Liver (tissue), 9 donors: ENCODE data around the gene DOCK9. TPM values are rescaled to one million over a fixed set of nuclear protein-coding genes. Genes with fewer than 3 reads are reported as not detected.

Source experiments
- DNase-seq: peaks from one replicate; pipeline ENCODE4 v3.0.0-alpha.2; 2017; ENCODE audit warnings: low spot score
- H3K27ac ChIP-seq, 2 donors: one replicate each; pipeline ENCODE4 v1.7.0; 2013; ENCODE audit warnings: inconsistent platforms in 2 of 2, low read length in 2 of 2, control low read depth in 1 of 2, low read depth in 1 of 2, mild to moderate bottlenecking in 1 of 2
- H3K27me3 ChIP-seq, 4 donors: one replicate each; pipeline versions ENCODE4 v1.6.1 to v1.7.0; 2013; ENCODE audit warnings: low read length in 3 of 4, inconsistent platforms in 1 of 4, mild to moderate bottlenecking in 1 of 4, moderate library complexity in 1 of 4; ENCODE audit not compliant: control insufficient read depth in 4 of 4, insufficient read depth in 4 of 4
- H3K36me3 ChIP-seq, 4 donors: one replicate each; pipeline versions ENCODE4 v1.6.1 to v1.7.0; 2013; ENCODE audit warnings: low read length in 3 of 4, mild to moderate bottlenecking in 3 of 4, low read depth in 1 of 4, moderate library complexity in 1 of 4; ENCODE audit not compliant: control insufficient read depth in 4 of 4, insufficient read depth in 3 of 4
- H3K4me1 ChIP-seq, 4 donors: one replicate each; pipeline versions ENCODE4 v1.6.1 to v1.7.0; 2013; ENCODE audit warnings: low read length in 3 of 4, mild to moderate bottlenecking in 3 of 4, moderate library complexity in 1 of 4; ENCODE audit not compliant: control insufficient read depth in 4 of 4, insufficient read depth in 4 of 4
- H3K4me3 ChIP-seq, 3 donors: one replicate each; pipeline versions ENCODE4 v1.6.1 to v1.7.0; 2013; ENCODE audit warnings: low read length in 3 of 3, control low read depth in 1 of 3, low read depth in 1 of 3, mild to moderate bottlenecking in 1 of 3
- H3K9ac ChIP-seq, 2 donors: one replicate each; pipeline ENCODE4 v1.7.0; 2013; ENCODE audit warnings: low read length in 2 of 2, mild to moderate bottlenecking in 2 of 2, moderate library complexity in 2 of 2, control low read depth in 1 of 2, low read depth in 1 of 2
- H3K9me3 ChIP-seq, 4 donors: one replicate each; pipeline versions ENCODE4 v1.6.1 to v1.7.0; 2013; ENCODE audit warnings: low read length in 3 of 4; ENCODE audit not compliant: control insufficient read depth in 4 of 4
- CTCF ChIP-seq: fragments of 150-350 bp; IDR thresholded peaks from 2 replicates; pipeline ENCODE4 v1.5.1; 2017; ENCODE audit warnings: improper control_type of control experiment, low read depth, low read length; ENCODE audit not compliant: missing input control
- FOXA1 ChIP-seq: IDR thresholded peaks from 2 replicates; pipeline ENCODE4 v1.6.1; 2016; ENCODE audit warnings: antibody characterized with exemption
- FOXA2 ChIP-seq: IDR thresholded peaks from 2 replicates; pipeline ENCODE4 v1.6.1; 2016; ENCODE audit warnings: antibody characterized with exemption
- GABPA ChIP-seq, 2 donors: IDR thresholded peaks in 1 of 2; conservative IDR thresholded peaks in 1 of 2; 2 replicates each; pipeline ENCODE4 v1.6.1; 2016; ENCODE audit warnings: antibody characterized with exemption in 2 of 2, mild to moderate bottlenecking in 1 of 2, moderate library complexity in 1 of 2
- HNF4A ChIP-seq, 2 donors: conservative IDR thresholded peaks; 2 replicates each; pipeline ENCODE4 v1.6.1; 2016; ENCODE audit warnings: antibody characterized with exemption in 2 of 2, mild to moderate bottlenecking in 2 of 2
- HNF4G ChIP-seq: IDR thresholded peaks from 2 replicates; pipeline ENCODE4 v1.6.1; 2016; ENCODE audit warnings: antibody characterized with exemption
- JUND ChIP-seq, 2 donors: IDR thresholded peaks; 2 replicates each; pipeline ENCODE4 v1.6.1; 2016; ENCODE audit warnings: antibody characterized with exemption in 2 of 2
- NR2F2 ChIP-seq: IDR thresholded peaks from 2 replicates; pipeline ENCODE4 v1.6.1; 2016; ENCODE audit warnings: antibody characterized with exemption
- RAD21 ChIP-seq, 2 donors: IDR thresholded peaks; 2 replicates each; pipeline ENCODE4 v1.6.1; 2016; ENCODE audit warnings: antibody characterized with exemption in 2 of 2, mild to moderate bottlenecking in 2 of 2
- SP1 ChIP-seq: IDR thresholded peaks from 2 replicates; pipeline ENCODE4 v1.6.1; 2018; ENCODE audit warnings: antibody characterized with exemption, mild to moderate bottlenecking
- TAF1 ChIP-seq: conservative IDR thresholded peaks from 2 replicates; pipeline ENCODE4 v1.6.1; 2016; ENCODE audit warnings: antibody characterized with exemption, mild to moderate bottlenecking
- YY1 ChIP-seq: IDR thresholded peaks from 2 replicates; pipeline ENCODE4 v1.6.1; 2016; ENCODE audit warnings: antibody characterized with exemption, mild to moderate bottlenecking
- WGBS: extraction: QIAGEN DNeasy Blood & Tissue Kit; methylation state at CpG from one replicate; pipeline ENCODE4 v1.1.7; 2013; 5-methylcytosine and 5-hydroxymethylcytosine counted together
- polyA plus RNA-seq, 2 donors: library from polyadenylated mRNA; stranded (reverse) in 1 of 2; unstranded in 1 of 2; fragments of 200-250 nt in 1 of 2; fragments of >200 nt in 1 of 2; fragmentation: Nextera tagmentation in 1 of 2; extraction: Ambion mirVana in 1 of 2; gene quantifications; one replicate each; pipeline versions ENCODE4 v1.2.1 to v1.2.3, GENCODE V29; 2013 to 2015
- total RNA-seq, 2 donors: library from RNA; depleted of rRNA; stranded (reverse); fragments of >200 nt; gene quantifications; one replicate each; pipeline ENCODE4 v1.2.3, GENCODE V29; 2014
- TF ChIP-seq, protein P1 (sequence below): IDR thresholded peaks from 2 replicates; pipeline ENCODE4 v1.6.1; 2016; ENCODE audit warnings: antibody characterized with exemption
- donor health status: healthy.
- donor health status: healthy.
- donor health status: healthy.
- donor health status: healthy.
- donor health status: healthy.

The DOCK9 gene
- total and polyA plus RNA-seq, 4 donors: 5.4 to 31.3 (median 10.6) TPM

GRCh38 chr13:98797456-98797855 is 180.4 kb downstream of the DOCK9 start:
- H3K4me3 ChIP-seq: no peak overlapping the region
- H3K27me3 ChIP-seq: no peaks in the 10 kb centered on the region
- no peak overlapping the region for H3K9ac ChIP-seq
- WGBS: 93% methylated on average over 6 of the region's 6 CpGs
- DNase-seq: no peak
- no peak for TF ChIP-seq RAD21 (IDR thresholded peaks at IDR 0.05)
- TF ChIP-seq, protein P1, sequence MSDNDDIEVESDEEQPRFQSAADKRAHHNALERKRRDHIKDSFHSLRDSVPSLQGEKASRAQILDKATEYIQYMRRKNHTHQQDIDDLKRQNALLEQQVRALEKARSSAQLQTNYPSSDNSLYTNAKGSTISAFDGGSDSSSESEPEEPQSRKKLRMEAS: no peak
- no peak for TF ChIP-seq YY1
- no peak for TF ChIP-seq HNF4A (conservative IDR thresholded peaks at IDR 0.05)
- no peak for TF ChIP-seq FOXA1
- H3K27ac ChIP-seq: no peak overlapping the region
- H3K36me3 ChIP-seq: peaks cover 3 to 14% (median 11%) of the 10 kb centered on the region in 4 donors
- no peaks in the 10 kb centered on the region for H3K9me3 ChIP-seq
- peaks cover 3 to 15% (median 11%) of the 10 kb centered on the region in 4 donors for H3K4me1 ChIP-seq

GRCh38 chr13:98796798-98797197 is 181.1 kb downstream of the DOCK9 start:
- Histone ChIP-seq H3K9ac (no peak overlapping the region), H3K36me3 (peaks cover 3 to 14% (median 11%) of the 10 kb centered on the region in 4 donors)
- 95% methylated on average over 10 of the region's 10 CpGs for WGBS

DNA sequence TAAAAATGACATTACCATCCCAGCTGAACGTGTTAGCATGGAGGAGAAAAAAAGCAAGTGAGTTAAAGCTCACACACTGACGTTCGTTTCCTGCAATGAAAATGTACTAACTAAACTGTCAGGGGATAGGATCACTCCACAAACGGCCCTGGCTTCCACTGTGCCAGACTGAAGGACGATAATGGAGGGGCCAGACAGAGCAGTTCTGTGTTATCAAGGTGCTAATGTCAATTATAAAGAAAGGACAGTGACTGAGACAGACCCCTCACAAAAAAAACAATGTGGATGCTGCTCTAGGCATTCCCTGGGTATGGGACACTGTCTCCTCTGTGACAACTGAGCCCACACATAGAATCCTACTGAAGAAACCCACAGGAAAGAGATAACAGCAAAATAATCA is 181.7 kb downstream of the DOCK9 start:
- 96% methylated on average over 5 of the region's 5 CpGs for WGBS
- H3K9me3 ChIP-seq: no peaks in the 10 kb centered on the region
- peaks cover 0 to 7% (median 6%) of the 10 kb centered on the region in 4 donors for H3K4me1 ChIP-seq
- H3K9ac ChIP-seq: no peak overlapping the region
- no peak for TF ChIP-seq TAF1
- no peak for TF ChIP-seq SP1
- TF ChIP-seq HNF4A (conservative IDR thresholded peaks at IDR 0.05): no peak
- TF ChIP-seq NR2F2: no peak
- TF ChIP-seq YY1: no peak
- TF ChIP-seq JUND (IDR thresholded peaks at IDR 0.05): no peak
- no peak for TF ChIP-seq CTCF
- H3K27ac ChIP-seq: no peak overlapping the region
- H3K27me3 ChIP-seq: no peaks in the 10 kb centered on the region
- H3K36me3 ChIP-seq: peaks cover 3 to 14% (median 11%) of the 10 kb centered on the region in 4 donors
- H3K4me3 ChIP-seq: no peak overlapping the region
- no peak for DNase-seq

More at GRCh38 chr13:98796798-98797197, 181.1 kb downstream of the DOCK9 start:
- H3K27ac ChIP-seq: no peak overlapping the region
- H3K27me3 ChIP-seq: no peaks in the 10 kb centered on the region
- no peaks in the 10 kb centered on the region for H3K9me3 ChIP-seq
- H3K4me1 ChIP-seq: peaks cover under 1 to 9% (median 6%) of the 10 kb centered on the region in 4 donors
- H3K4me3 ChIP-seq: no peak overlapping the region
- TF ChIP-seq JUND (IDR thresholded peaks at IDR 0.05): no peak
- no peak for TF ChIP-seq FOXA2
- TF ChIP-seq GABPA (IDR thresholded peaks at IDR 0.05 in 1 of 2, conservative IDR thresholded peaks at IDR 0.05 in 1 of 2): no peak
- TF ChIP-seq HNF4G: no peak
- TF ChIP-seq CTCF: no peak
- TF ChIP-seq SP1: no peak
- TF ChIP-seq YY1: no peak
- no peak for DNase-seq
